ENCODE results near the gene FOXD3.
A peak's percentile ranks its signal among the peaks of the same experiment; 100 is the strongest.

FOXD3 gene

GRCh38 chr1:63322114-63322943, at the start of gene FOXD3:
Gene FOXD3 (plus strand): TSS chr1:63322567. CDS start chr1:63323059, 492 bp downstream.
- Histone ChIP-seq H3K27me3 (ENCODE audit: insufficient read depth, low read length) (peaks cover 100% of the 10 kb centered on the region), H3K4me3 (ENCODE audit: low read length) (peak within 1 kb of the TSS; percentile 90), H3K36me3 (ENCODE audit: insufficient read depth, low read depth, low read length) (no peaks in the 10 kb centered on the region), H3K4me1 (ENCODE audit: insufficient read depth, low read length) (peaks cover 13% of the 10 kb centered on the region; the same call in 1 of the 2 replicates), H3K9ac (ENCODE audit: low read depth, low read length) (peak within 1 kb of the TSS; percentile 91; the same call in 1 of the 2 replicates), H3K9me3 (ENCODE audit: insufficient read depth, low read depth, low read length) (no peaks in the 10 kb centered on the region), H3K27ac (ENCODE audit: low read length) (peak within 1 kb of the TSS; percentile 32)

GRCh38 chr1:63272811-63273210, 49.6 kb upstream of the FOXD3 start:
- no peaks in the 10 kb centered on the region for H3K9me3 ChIP-seq (ENCODE audit: insufficient read depth, low read depth, low read length)
- H3K27ac ChIP-seq (ENCODE audit: low read length): no peak overlapping the region
- H3K9ac ChIP-seq (ENCODE audit: low read depth, low read length): no peak overlapping the region
- H3K36me3 ChIP-seq (ENCODE audit: insufficient read depth, low read depth, low read length): no peaks in the 10 kb centered on the region
- no peak overlapping the region for H3K4me3 ChIP-seq (ENCODE audit: low read length)
- H3K27me3 ChIP-seq (ENCODE audit: insufficient read depth, low read length): no peaks in the 10 kb centered on the region
- peaks cover 7% of the 10 kb centered on the region; the same call in 1 of the 2 replicates for H3K4me1 ChIP-seq (ENCODE audit: insufficient read depth, low read length)

GRCh38 chr1:63274371-63274770, 48.0 kb upstream of the FOXD3 start:
- Histone ChIP-seq H3K9me3 (ENCODE audit: insufficient read depth, low read depth, low read length) (no peaks in the 10 kb centered on the region), H3K9ac (ENCODE audit: low read depth, low read length) (no peak overlapping the region), H3K27ac (ENCODE audit: low read length) (no peak overlapping the region), H3K4me3 (ENCODE audit: low read length) (no peak overlapping the region), H3K36me3 (ENCODE audit: insufficient read depth, low read depth, low read length) (no peaks in the 10 kb centered on the region), H3K27me3 (ENCODE audit: insufficient read depth, low read length) (no peaks in the 10 kb centered on the region), H3K4me1 (ENCODE audit: insufficient read depth, low read length) (peaks cover 7% of the 10 kb centered on the region; the same call in 1 of the 2 replicates)

GRCh38 chr1:63274979-63275378, 47.4 kb upstream of the FOXD3 start:
- Histone ChIP-seq H3K9ac (ENCODE audit: low read depth, low read length) (no peak overlapping the region), H3K4me1 (ENCODE audit: insufficient read depth, low read length) (peaks cover 7% of the 10 kb centered on the region; the same call in 1 of the 2 replicates), H3K27ac (ENCODE audit: low read length) (no peak overlapping the region), H3K36me3 (ENCODE audit: insufficient read depth, low read depth, low read length) (no peaks in the 10 kb centered on the region), H3K9me3 (ENCODE audit: insufficient read depth, low read depth, low read length) (no peaks in the 10 kb centered on the region), H3K27me3 (ENCODE audit: insufficient read depth, low read length) (no peaks in the 10 kb centered on the region), H3K4me3 (ENCODE audit: low read length) (no peak overlapping the region)

- Histone ChIP-seq H3K36me3 (ENCODE audit: insufficient read depth, low read depth, low read length) (no peaks in the 10 kb centered on the region), H3K9ac (ENCODE audit: low read depth, low read length) (no peak overlapping the region), H3K9me3 (ENCODE audit: insufficient read depth, low read depth, low read length) (no peaks in the 10 kb centered on the region), H3K4me1 (ENCODE audit: insufficient read depth, low read length) (peaks cover 7% of the 10 kb centered on the region; the same call in 1 of the 2 replicates), H3K4me3 (ENCODE audit: low read length) (no peak overlapping the region), H3K27ac (ENCODE audit: low read length) (no peak overlapping the region), H3K27me3 (ENCODE audit: insufficient read depth, low read length) (no peaks in the 10 kb centered on the region)
These were observed 45.7 kb upstream of the FOXD3 start for GRCh38 chr1:63276624-63277023.

- H3K27ac ChIP-seq (ENCODE audit: low read length): no peak overlapping the region
- H3K27me3 ChIP-seq (ENCODE audit: insufficient read depth, low read length): no peaks in the 10 kb centered on the region
- H3K9ac ChIP-seq (ENCODE audit: low read depth, low read length): no peak overlapping the region
- peaks cover 7% of the 10 kb centered on the region; the same call in 1 of the 2 replicates for H3K4me1 ChIP-seq (ENCODE audit: insufficient read depth, low read length)
- H3K36me3 ChIP-seq (ENCODE audit: insufficient read depth, low read depth, low read length): no peaks in the 10 kb centered on the region
- H3K4me3 ChIP-seq (ENCODE audit: low read length): no peak overlapping the region
- H3K9me3 ChIP-seq (ENCODE audit: insufficient read depth, low read depth, low read length): no peaks in the 10 kb centered on the region
These were observed 44.9 kb upstream of the FOXD3 start for GRCh38 chr1:63277195-63278192.

GRCh38 chr1:63281753-63282152, 40.6 kb upstream of the FOXD3 start:
- H3K4me3 ChIP-seq (ENCODE audit: low read length): no peak overlapping the region
- no peak overlapping the region for H3K27ac ChIP-seq (ENCODE audit: low read length)
- H3K9ac ChIP-seq (ENCODE audit: low read depth, low read length): no peak overlapping the region
- H3K9me3 ChIP-seq (ENCODE audit: insufficient read depth, low read depth, low read length): no peaks in the 10 kb centered on the region
- peaks cover 7% of the 10 kb centered on the region; the same call in 1 of the 2 replicates for H3K4me1 ChIP-seq (ENCODE audit: insufficient read depth, low read length)
- H3K36me3 ChIP-seq (ENCODE audit: insufficient read depth, low read depth, low read length): no peaks in the 10 kb centered on the region
- no peaks in the 10 kb centered on the region for H3K27me3 ChIP-seq (ENCODE audit: insufficient read depth, low read length)

- H3K4me3 ChIP-seq (ENCODE audit: low read length): no peak overlapping the region
- H3K36me3 ChIP-seq (ENCODE audit: insufficient read depth, low read depth, low read length): no peaks in the 10 kb centered on the region
- H3K9ac ChIP-seq (ENCODE audit: low read depth, low read length): no peak overlapping the region
- peaks cover 15% of the 10 kb centered on the region for H3K9me3 ChIP-seq (ENCODE audit: insufficient read depth, low read depth, low read length)
- no peaks in the 10 kb centered on the region for H3K27me3 ChIP-seq (ENCODE audit: insufficient read depth, low read length)
- peaks cover 2% of the 10 kb centered on the region; the same call in 1 of the 2 replicates for H3K4me1 ChIP-seq (ENCODE audit: insufficient read depth, low read length)
- H3K27ac ChIP-seq (ENCODE audit: low read length): no peak overlapping the region
These were observed 33.2 kb upstream of the FOXD3 start for GRCh38 chr1:63289135-63289534.

DNA sequence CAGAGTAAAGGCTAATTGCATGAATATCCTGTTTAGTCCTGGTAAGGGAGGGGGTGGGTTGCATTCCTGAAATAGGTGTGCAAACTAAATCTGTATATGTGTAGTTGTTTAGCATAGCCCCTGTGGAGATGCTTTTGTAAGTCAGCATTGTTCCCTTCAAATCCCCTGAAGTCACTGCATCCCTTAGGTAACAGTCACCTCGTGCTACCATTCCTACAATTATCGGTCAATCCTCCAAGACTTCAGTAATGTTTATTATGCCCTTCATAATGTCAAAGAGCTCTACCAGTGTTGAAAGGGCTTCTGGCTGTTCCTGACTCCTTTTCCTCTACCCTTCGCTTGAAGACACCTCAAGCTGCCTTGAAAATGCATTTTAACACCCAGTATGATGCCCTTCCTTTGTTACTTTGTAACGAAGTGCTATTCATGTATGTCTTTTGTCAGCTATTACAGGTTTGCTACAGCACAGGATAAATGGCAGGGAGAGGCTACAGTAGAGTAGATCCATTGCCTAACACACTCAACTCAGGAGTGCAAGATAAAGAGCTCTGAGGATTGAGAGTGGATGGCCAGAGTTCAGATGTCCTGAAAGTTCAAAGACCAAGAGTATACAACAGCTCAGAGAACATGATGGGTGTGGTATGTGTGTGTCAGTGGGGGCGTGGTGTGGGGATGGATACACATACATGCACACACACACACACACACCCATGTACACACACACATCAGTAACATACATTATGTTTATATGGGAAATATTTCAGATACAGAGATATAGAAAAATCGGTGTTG, 27.4 kb upstream of the FOXD3 start:
- peak overlapping the region; percentile 67; the same call in 1 of the 2 replicates for H3K9ac ChIP-seq (ENCODE audit: low read depth, low read length)
- no peaks in the 10 kb centered on the region for H3K27me3 ChIP-seq (ENCODE audit: insufficient read depth, low read length)

DNA sequence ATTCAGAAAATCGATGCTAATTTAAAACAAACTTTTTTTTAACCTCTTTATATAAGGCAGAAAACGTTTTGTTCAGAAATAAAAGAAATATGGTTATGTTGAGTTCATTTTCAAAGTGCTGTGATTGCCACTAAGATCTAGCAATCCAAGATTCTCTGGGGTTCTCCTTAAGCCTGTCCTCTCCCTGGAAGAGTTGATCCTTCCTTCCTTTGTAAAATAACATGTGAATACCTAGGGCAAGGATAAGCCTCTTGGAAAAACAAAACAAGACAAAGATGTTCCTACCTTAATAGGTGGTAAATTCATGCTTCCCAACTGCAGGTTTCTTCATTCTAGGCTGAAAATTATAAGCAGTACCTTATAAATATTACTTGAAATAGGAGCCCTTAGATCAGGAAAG, 18.0 kb upstream of the FOXD3 start:
- Histone ChIP-seq H3K4me3 (ENCODE audit: low read length) (peak overlapping the region; percentile 31; the same call in 1 of the 2 replicates), H3K9me3 (ENCODE audit: insufficient read depth, low read depth, low read length) (no peaks in the 10 kb centered on the region), H3K36me3 (ENCODE audit: insufficient read depth, low read depth, low read length) (no peaks in the 10 kb centered on the region), H3K27ac (ENCODE audit: low read length) (peak overlapping the region; percentile 93), H3K9ac (ENCODE audit: low read depth, low read length) (peak overlapping the region; percentile 46; the same call in 1 of the 2 replicates), H3K27me3 (ENCODE audit: insufficient read depth, low read length) (no peaks in the 10 kb centered on the region), H3K4me1 (ENCODE audit: insufficient read depth, low read length) (peaks cover 30% of the 10 kb centered on the region)

More for the DNA sequence above, 27.4 kb upstream of the FOXD3 start:
- peak overlapping the region; percentile 41 for H3K27ac ChIP-seq (ENCODE audit: low read length)
- H3K4me3 ChIP-seq (ENCODE audit: low read length): peak overlapping the region; percentile 32
- peaks cover 4% of the 10 kb centered on the region; the same call in 1 of the 2 replicates for H3K9me3 ChIP-seq (ENCODE audit: insufficient read depth, low read depth, low read length)
- H3K36me3 ChIP-seq (ENCODE audit: insufficient read depth, low read depth, low read length): no peaks in the 10 kb centered on the region
- peaks cover 23% of the 10 kb centered on the region for H3K4me1 ChIP-seq (ENCODE audit: insufficient read depth, low read length)

- peak overlapping the region; percentile 31; the same call in 1 of the 2 replicates for H3K4me3 ChIP-seq (ENCODE audit: low read length)
- H3K9me3 ChIP-seq (ENCODE audit: insufficient read depth, low read depth, low read length): no peaks in the 10 kb centered on the region
- peak overlapping the region; percentile 46 for H3K9ac ChIP-seq (ENCODE audit: low read depth, low read length)
- H3K27ac ChIP-seq (ENCODE audit: low read length): peak overlapping the region; percentile 93
- no peaks in the 10 kb centered on the region for H3K27me3 ChIP-seq (ENCODE audit: insufficient read depth, low read length)
- no peaks in the 10 kb centered on the region for H3K36me3 ChIP-seq (ENCODE audit: insufficient read depth, low read depth, low read length)
- H3K4me1 ChIP-seq (ENCODE audit: insufficient read depth, low read length): peaks cover 27% of the 10 kb centered on the region
These were observed 17.3 kb upstream of the FOXD3 start for GRCh38 chr1:63305043-63305442.
